Heart right ventricle (tissue), 16 donors: Measurements from ENCODE around the gene ZRANB1. TPM values are rescaled to one million over a fixed set of nuclear protein-coding genes. Genes with fewer than 3 reads are reported as not detected.
"Not testable (repeated sequence)": the region's sequence is repeated elsewhere in the genome, so short reads cannot be mapped to it uniquely, and the experiment has no call there.

Experiments used
- ATAC-seq, 8 donors: fragments of 200-7000 bp; cut with Tn5 transposase; one replicate each; pipeline ENCODE4 v1.9.1; 2020; ENCODE audit warnings: mild to moderate bottlenecking in 8 of 8, moderate library complexity in 8 of 8, moderate number of reproducible peaks in 1 of 8
- DNase-seq, 2 donors: peaks; one replicate each; pipeline ENCODE4 v3.0.0-alpha.2; 2020
- H3K27ac ChIP-seq, 10 donors: fragments of 200-600 bp; sonication (generic) in 2 of 10; one replicate each; pipeline versions ENCODE4 v1.5.0 to v1.8.0; 2020 to 2022; ENCODE audit warnings: mild to moderate bottlenecking in 3 of 10
- H3K27me3 ChIP-seq, 7 donors: fragments of 200-600 bp; one replicate each; pipeline ENCODE4 v1.8.0; 2021 to 2022; ENCODE audit warnings: mild to moderate bottlenecking in 2 of 7
- H3K36me3 ChIP-seq, 9 donors: fragments of 200-600 bp; sonication (generic) in 1 of 9; one replicate each; pipeline versions ENCODE4 v1.5.0 to v1.8.0; 2020 to 2022; ENCODE audit warnings: mild to moderate bottlenecking in 2 of 9
- H3K4me1 ChIP-seq, 9 donors: fragments of 200-600 bp; sonication (generic) in 1 of 9; one replicate each; pipeline versions ENCODE4 v1.5.0 to v1.8.0; 2020 to 2022; ENCODE audit warnings: mild to moderate bottlenecking in 4 of 9
- H3K4me3 ChIP-seq, 10 donors: fragments of 200-600 bp; sonication (generic) in 2 of 10; one replicate each; pipeline versions ENCODE4 v1.5.0 to v1.8.0; 2020 to 2022; ENCODE audit warnings: mild to moderate bottlenecking in 7 of 10, moderate library complexity in 2 of 10
- H3K9me3 ChIP-seq, 11 donors: fragments of 200-600 bp in 10 of 11; sonication (generic) in 2 of 11; one replicate each; pipeline versions ENCODE4 v1.5.0 to v1.8.0; 2013 to 2022; ENCODE audit warnings: mild to moderate bottlenecking in 2 of 11, control low read depth in 1 of 11, moderate library complexity in 1 of 11
- CTCF ChIP-seq, 9 donors: fragments of 200-600 bp; sonication (generic) in 2 of 9; IDR thresholded peaks; one replicate each; pipeline versions ENCODE4 v1.5.0 to v1.8.0; 2021 to 2022; ENCODE audit warnings: antibody characterized with exemption in 9 of 9, mild to moderate bottlenecking in 5 of 9, moderate library complexity in 1 of 9
- WGBS, 2 donors: extraction: QIAGEN DNeasy Blood & Tissue Kit; methylation state at CpG; one replicate each; pipeline ENCODE4 v1.1.7; 2013; ENCODE audit warnings: inconsistent platforms in 1 of 2; 5-methylcytosine and 5-hydroxymethylcytosine counted together
- intact Hi-C, 10 donors: fragments of 100-400 bp; cut with DNase I; formaldehyde crosslinking; loops; one replicate each; pipeline versions ENCODE4 v1.11.1 to v1.14.2; 2022
- polyA plus RNA-seq, 2 donors: library from polyadenylated mRNA; stranded (reverse); fragments of 200-250 nt; gene quantifications; one replicate each; pipeline ENCODE4 v1.2.3, GENCODE V29; 2013
- total RNA-seq, 10 donors: library from RNA; stranded (reverse); fragmentation: NEBNext Ultra II Directional in 3 of 10; extraction: Animal tissue kit (Norgen Biotek cat#: 25700) in 3 of 10; gene quantifications; one replicate each; pipeline versions ENCODE4 v1.2.1 to v1.2.4, GENCODE V29; 2021 to 2023
- donor health status: Arrhythmogenic right ventricular cardiomyopathy.
- donor health status: ischemic (EF 13 %, LVEDD 7.1; RV severe dilation, severe dysfunction).
- donor health status: healthy with polysubstance abuse.
- donor health status: DM: no; HTN: yes; CAD: no.
- donor health status: DM: no; HTN: no; CAD: no.
- donor health status: ischemic (EF 25% LVEDD 6.9; RV normal size, moderate dysfunction).
- donor health status: ischemic (EF 25% LVEDD 5.7; RV mildly dilated, moderate dysfunction).
- donor health status: healthy.
- donor health status: DM: yes; HTN: yes; CAD: no.
- donor health status: Ischemic cardiomyopathy.
- donor health status: ischemic (EF 35%, LVEDD 5.7; RV mildly dilated, moderate dysfunction).
- donor health status: nonischemic (EF 11% LVEDD 7.7; RV severe dilation, severe dysfunction).
- donor health status: DM: yes; HTN: yes; CAD: no.
- donor health status: PGD.
- donor health status: ischemic (EF 29% LVEDD 5.4; RV normal size, mild dysfunction).
- donor health status: nonischemic (EF 23%, LVEDD 6.1; RV moderate dilation, normal function).

ZRANB1 gene
- total and polyA plus RNA-seq, 12 donors = 13.0 to 33.2 (median 27.5) TPM

GRCh38 chr10:124912101-124912886 is 29.6 kb upstream of the ZRANB1 start:
- no peak for TF ChIP-seq CTCF (IDR thresholded peaks at IDR 0.05)
- H3K36me3 ChIP-seq = no peaks in the 10 kb centered on the region
- H3K9me3 ChIP-seq = no peaks in the 10 kb centered on the region
- no peak overlapping the region for H3K4me3 ChIP-seq
- no peaks in the 10 kb centered on the region for H3K27me3 ChIP-seq
- DNase-seq (no peak), ATAC-seq (no peak)
- intact Hi-C loops = loop anchor here in 4 of 10 donors (10.0 kb wide), 7 partner anchors 63 to 803 kb away; partner anchors contain the start of genes ABRAXAS2 (in 2 of the 4), CTBP2 (in 1 of the 4) and EDRF1 (in 1 of the 4)
- H3K4me1 ChIP-seq = peaks cover 0 to 34% (median 20%) of the 10 kb centered on the region in 9 donors
- 66 to 68% methylated on average over 5 of the region's 5 CpGs for WGBS, 2 donors
- H3K27ac ChIP-seq = peak overlapping the region in 6 of 10 donors; percentile 8 to 71 (median 40)

GRCh38 chr10:124913167-124913566 is 28.8 kb upstream of the ZRANB1 start:
- no peaks in the 10 kb centered on the region for H3K27me3 ChIP-seq
- intact Hi-C loops = loop anchor here in 4 of 10 donors (10.0 kb wide), 7 partner anchors 62 to 802 kb away; partner anchors contain the start of genes ABRAXAS2 (in 2 of the 4), CTBP2 (in 1 of the 4) and EDRF1 (in 1 of the 4)
- H3K36me3 ChIP-seq = no peaks in the 10 kb centered on the region
- H3K4me1 ChIP-seq = peaks cover 0 to 38% (median 22%) of the 10 kb centered on the region in 9 donors
- H3K4me3 ChIP-seq = no peak overlapping the region
- no peak overlapping the region for H3K27ac ChIP-seq
- TF ChIP-seq CTCF (IDR thresholded peaks at IDR 0.05) = no peak
- ATAC-seq (no peak), DNase-seq (no peak)
- no peaks in the 10 kb centered on the region for H3K9me3 ChIP-seq
- WGBS, 2 donors = 83 to 85% methylated on average over 3 of the region's 3 CpGs

- not testable (repeated sequence) for H3K4me3 ChIP-seq, ATAC-seq, H3K27ac ChIP-seq, H3K27me3 ChIP-seq, DNase-seq, H3K9me3 ChIP-seq, H3K36me3 ChIP-seq
- 88 to 92% methylated on average over 16 of the region's 16 CpGs for WGBS, 2 donors
- intact Hi-C loops = loop anchor here in 4 of 10 donors (10.0 kb wide), 7 partner anchors 60 to 800 kb away; partner anchors contain the start of genes ABRAXAS2 (in 2 of the 4), CTBP2 (in 1 of the 4) and EDRF1 (in 1 of the 4)
- H3K4me1 ChIP-seq = peaks cover 3 to 51% (median 34%) of the 10 kb centered on the region in 9 donors
Observed at GRCh38 chr10:124914398-124914797, 27.5 kb upstream of the ZRANB1 start.

- H3K4me1 ChIP-seq = peaks cover 4 to 55% (median 46%) of the 10 kb centered on the region in 9 donors
Observed at GRCh38 chr10:124916098-124916584, 25.8 kb upstream of the ZRANB1 start.

More at GRCh38 chr10:124916098-124916584, 25.8 kb upstream of the ZRANB1 start:
- DNase-seq = no peak
- Histone ChIP-seq H3K27ac (peak overlapping the region; percentile 86 to 99 (median 96)), H3K36me3 (no peaks in the 10 kb centered on the region), H3K9me3 (no peaks in the 10 kb centered on the region), H3K27me3 (no peaks in the 10 kb centered on the region), H3K4me3 (peak overlapping the region; percentile 27 to 92 (median 86))
- peak in 1 of 8 donors; percentile 4 for ATAC-seq
- intact Hi-C loops = loop anchor here in 5 of 10 donors (5.0 to 10.0 kb wide), 8 partner anchors 59 to 799 kb away; partner anchors contain the start of genes ABRAXAS2 (in 2 of the 5), CTBP2 (in 1 of the 5) and EDRF1 (in 1 of the 5)
- WGBS, 2 donors = 4% methylated on average over 13 of the region's 13 CpGs
- no peak for TF ChIP-seq CTCF (IDR thresholded peaks at IDR 0.05)
